Gastroesophageal sphincter (tissue), 3 donors: ENCODE measurements around the gene EIF4B.

Source experiments
- EP300 ChIP-seq: sonication (generic); formaldehyde crosslinking; IDR thresholded peaks from one replicate; pipeline ENCODE4 v1.6.1; 2017; ENCODE audit warnings: antibody characterized with exemption, mild to moderate bottlenecking
- TF ChIP-seq, protein P1 (sequence below), 4 experiments: fragments of 200-600 bp in 2 of 4; fragments of 450-650 bp in 2 of 4; sonication (generic) in 1 of 4; IDR thresholded peaks; one replicate each; pipeline ENCODE4 v1.5.1; 2017 to 2019; ENCODE audit warnings: antibody characterized with exemption in 4 of 4, mild to moderate bottlenecking in 2 of 4, moderate library complexity in 2 of 4

DNA sequence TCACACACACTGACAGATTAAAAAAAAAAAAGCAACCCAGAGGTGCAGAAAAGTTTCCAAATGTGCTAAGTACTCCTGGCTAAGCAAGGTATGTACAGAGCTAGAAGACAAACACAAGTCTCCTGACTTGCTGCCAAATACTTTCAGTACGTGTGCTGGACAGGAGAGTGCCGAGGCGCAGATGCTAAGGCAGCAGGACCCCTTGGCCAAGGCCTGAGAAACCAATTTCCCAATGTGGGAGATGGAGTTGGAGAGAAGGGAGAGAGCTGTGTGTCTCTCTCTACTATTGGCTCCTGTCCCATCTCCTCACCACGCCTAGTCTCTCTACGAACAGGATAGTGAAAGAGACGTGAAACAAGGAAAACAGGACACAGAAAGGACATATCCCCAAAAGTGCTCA, 67.6 kb downstream of the EIF4B start:
- TF ChIP-seq, protein P1, sequence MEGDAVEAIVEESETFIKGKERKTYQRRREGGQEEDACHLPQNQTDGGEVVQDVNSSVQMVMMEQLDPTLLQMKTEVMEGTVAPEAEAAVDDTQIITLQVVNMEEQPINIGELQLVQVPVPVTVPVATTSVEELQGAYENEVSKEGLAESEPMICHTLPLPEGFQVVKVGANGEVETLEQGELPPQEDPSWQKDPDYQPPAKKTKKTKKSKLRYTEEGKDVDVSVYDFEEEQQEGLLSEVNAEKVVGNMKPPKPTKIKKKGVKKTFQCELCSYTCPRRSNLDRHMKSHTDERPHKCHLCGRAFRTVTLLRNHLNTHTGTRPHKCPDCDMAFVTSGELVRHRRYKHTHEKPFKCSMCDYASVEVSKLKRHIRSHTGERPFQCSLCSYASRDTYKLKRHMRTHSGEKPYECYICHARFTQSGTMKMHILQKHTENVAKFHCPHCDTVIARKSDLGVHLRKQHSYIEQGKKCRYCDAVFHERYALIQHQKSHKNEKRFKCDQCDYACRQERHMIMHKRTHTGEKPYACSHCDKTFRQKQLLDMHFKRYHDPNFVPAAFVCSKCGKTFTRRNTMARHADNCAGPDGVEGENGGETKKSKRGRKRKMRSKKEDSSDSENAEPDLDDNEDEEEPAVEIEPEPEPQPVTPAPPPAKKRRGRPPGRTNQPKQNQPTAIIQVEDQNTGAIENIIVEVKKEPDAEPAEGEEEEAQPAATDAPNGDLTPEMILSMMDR (IDR thresholded peaks at IDR 0.05) = no peak
- no peak for TF ChIP-seq EP300
